HepG2 (cell line): Measurements from ENCODE around the gene EBF4. TPM values are rescaled to one million over a fixed set of nuclear protein-coding genes. Genes with fewer than 3 reads are reported as not detected.

Source experiments
- DNMT1 ChIP-seq: sonication (generic); formaldehyde crosslinking; IDR thresholded peaks from 2 replicates; pipeline ENCODE4 v1.5.1; 2020; ENCODE audit warnings: mild to moderate bottlenecking, missing genetic modification reagents
- GLI4 ChIP-seq: sonication (generic); formaldehyde crosslinking; IDR thresholded peaks from 2 replicates; pipeline ENCODE4 v1.5.1; 2020; ENCODE audit warnings: missing genetic modification reagents, mild to moderate bottlenecking, moderate library complexity, borderline replicate concordance
- HCFC1 ChIP-seq: fragments of 150-350 bp; IDR thresholded peaks from 2 replicates; pipeline ENCODE4 v1.6.1; 2014; ENCODE audit warnings: low read depth, low read length
- HOXA3 ChIP-seq: sonication (generic); formaldehyde crosslinking; IDR thresholded peaks from 2 replicates; pipeline ENCODE4 v1.5.0; 2020; ENCODE audit warnings: missing genetic modification reagents
- IKZF4 ChIP-seq: sonication (generic); formaldehyde crosslinking; IDR thresholded peaks from 2 replicates; pipeline ENCODE4 v1.5.1; 2020; ENCODE audit warnings: borderline replicate concordance, mild to moderate bottlenecking, low read depth, missing genetic modification reagents; ENCODE audit errors: not compliant biosample characterization
- KLF16 ChIP-seq, 2 experiments: sonication (generic) in 1 of 2; formaldehyde crosslinking in 1 of 2; IDR thresholded peaks; 2 replicates each; pipeline versions ENCODE4 v1.6.1 to v1.8.0; 2016 to 2023; ENCODE audit warnings: missing genetic modification reagents in 2 of 2, missing compliant biosample characterization in 1 of 2
- NONO ChIP-seq, 2 experiments: fragments of 450-650 bp in 1 of 2; sonication (generic) in 1 of 2; formaldehyde crosslinking in 1 of 2; IDR thresholded peaks in 1 of 2; conservative IDR thresholded peaks in 1 of 2; 2 replicates each; pipeline versions ENCODE4 v1.6.1 to v1.8.0; 2017 to 2022; ENCODE audit warnings: mild to moderate bottlenecking in 1 of 2, missing genetic modification reagents in 1 of 2, moderate library complexity in 1 of 2
- NR2F2 ChIP-seq: IDR thresholded peaks from 2 replicates; pipeline ENCODE4 v1.6.1; 2012; ENCODE audit warnings: low read depth, inconsistent platforms, borderline replicate concordance
- POLR2G ChIP-seq: fragments of 200-400 bp; formaldehyde crosslinking; IDR thresholded peaks from 2 replicates; pipeline ENCODE4 v1.6.1; 2018; ENCODE audit warnings: mild to moderate bottlenecking, low read depth, low read length, moderate library complexity
- ZMYM3 ChIP-seq: sonication (generic); formaldehyde crosslinking; IDR thresholded peaks from 2 replicates; pipeline ENCODE4 v1.5.1; 2020; ENCODE audit warnings: mild to moderate bottlenecking, missing genetic modification reagents
- ZNF264 ChIP-seq: sonication (generic); formaldehyde crosslinking; IDR thresholded peaks from 2 replicates; pipeline ENCODE4 v1.4.0; 2020; ENCODE audit warnings: missing genetic modification reagents
- ZNF839 ChIP-seq: sonication (generic); formaldehyde crosslinking; IDR thresholded peaks from 2 replicates; pipeline ENCODE4 v1.4.0; 2020; ENCODE audit warnings: missing genetic modification reagents, mild to moderate bottlenecking, borderline replicate concordance
- polyA plus RNA-seq, 8 experiments: library from polyadenylated mRNA; depleted of rRNA in 3 of 8; stranded (reverse) in 7 of 8; unstranded in 1 of 8; fragments of >200 nt; fragmentation: Illumina TruSeq in 4 of 8; extraction: Trizol in 4 of 8; gene quantifications; 2 replicates each; pipeline versions ENCODE4 v1.2.1 to v1.2.3, GENCODE V29; 2011 to 2016; ENCODE audit warnings: low read depth in 4 of 8, missing spikeins in 1 of 8, mixed read lengths in 1 of 8; ENCODE audit not compliant: insufficient read depth in 1 of 8
- total RNA-seq, 5 experiments: library from RNA; depleted of rRNA; stranded (reverse); fragments of >200 nt; fragmentation: Illumina TruSeq; extraction: Trizol; gene quantifications; 2 replicates each; pipeline ENCODE4 v1.2.3, GENCODE V29; 2016; ENCODE audit warnings: low read depth in 1 of 5
- TF ChIP-seq, protein P1 (sequence below): sonication (generic); formaldehyde crosslinking; IDR thresholded peaks from 2 replicates; pipeline ENCODE4 v1.5.1; 2020; ENCODE audit warnings: missing genetic modification reagents, mild to moderate bottlenecking, borderline replicate concordance
- TF ChIP-seq, protein P2 (sequence below): sonication (generic); formaldehyde crosslinking; IDR thresholded peaks from 2 replicates; pipeline ENCODE4 v1.4.0; 2020; ENCODE audit warnings: missing genetic modification reagents, borderline replicate concordance
- TF ChIP-seq, protein P3 (sequence below): sonication (generic); formaldehyde crosslinking; IDR thresholded peaks from 2 replicates; pipeline ENCODE4 v1.4.0; 2020; ENCODE audit warnings: missing genetic modification reagents, borderline replicate concordance

EBF4 gene
- total and polyA plus RNA-seq, 2 of the 13 experiments (the other 11 are each of a cell fraction or from before 2014, with no cell fraction given), result 0.84 to 2.2 TPM

DNA sequence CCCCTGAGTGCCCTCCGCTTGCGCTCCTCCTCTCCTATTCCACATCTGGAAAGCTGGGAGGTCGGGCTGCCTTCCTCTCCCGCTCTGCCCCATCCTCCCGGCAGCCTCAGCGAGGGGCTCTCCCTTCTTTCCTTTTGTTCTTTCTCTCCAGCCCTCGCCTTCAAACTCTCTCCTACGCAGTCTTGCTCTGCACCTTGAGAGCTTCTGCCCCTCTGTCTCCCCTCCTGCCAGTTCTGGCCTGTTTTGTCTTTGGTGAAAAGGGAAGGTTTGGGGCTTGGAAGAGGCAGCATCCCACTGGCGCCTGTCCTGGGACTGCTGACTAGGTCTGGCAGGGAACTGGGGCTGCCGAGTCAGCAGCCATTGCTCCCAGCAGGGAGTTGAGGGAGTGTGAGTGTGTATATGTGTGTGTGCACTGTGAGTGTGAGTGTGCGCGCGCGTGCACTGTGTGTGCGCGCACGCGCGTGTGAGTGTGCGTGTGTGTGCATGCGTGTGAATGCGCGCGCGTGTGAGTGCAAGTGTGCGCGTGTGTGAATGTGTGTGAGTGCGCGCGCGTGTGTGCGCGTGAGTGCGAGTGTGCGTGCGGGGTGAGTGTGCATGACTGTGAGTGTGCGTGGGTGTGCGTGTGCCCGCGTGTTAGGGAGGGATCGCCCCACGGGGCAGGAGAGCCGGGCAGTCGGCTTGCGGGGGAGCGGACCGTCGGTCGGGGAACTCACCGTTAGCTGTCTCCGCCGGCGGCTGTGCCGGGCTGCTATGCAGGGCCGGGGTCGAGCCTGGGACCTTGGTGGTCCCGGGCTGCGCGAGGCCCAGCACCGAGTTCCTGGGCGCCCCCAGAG, 107.3 kb downstream of the EBF4 start (continued):
- TF ChIP-seq HCFC1 (no peak), KLF16 (CRISPR knock-in tag; IDR thresholded peaks at IDR 0.05) (no peak), NONO (IDR thresholded peaks at IDR 0.05) (no peak), NONO (CRISPR knock-in tag; conservative IDR thresholded peaks at IDR 0.05) (0 out of 2 replicates have a peak, but pooled peaks have one; percentile 24), ZNF264 (CRISPR knock-in tag) (no peak), POLR2G (no peak), ZNF839 (CRISPR knock-in tag) (0 out of 2 replicates have a peak, but pooled peaks have one; percentile 1), HOXA3 (no peak), NR2F2 (no peak), GLI4 (no peak), IKZF4 (CRISPR knock-in tag) (no peak), DNMT1 (CRISPR knock-in tag) (peak; percentile 75; the same call in 1 of the 2 replicates), ZMYM3 (CRISPR knock-in tag) (no peak)
- TF ChIP-seq, protein P1, sequence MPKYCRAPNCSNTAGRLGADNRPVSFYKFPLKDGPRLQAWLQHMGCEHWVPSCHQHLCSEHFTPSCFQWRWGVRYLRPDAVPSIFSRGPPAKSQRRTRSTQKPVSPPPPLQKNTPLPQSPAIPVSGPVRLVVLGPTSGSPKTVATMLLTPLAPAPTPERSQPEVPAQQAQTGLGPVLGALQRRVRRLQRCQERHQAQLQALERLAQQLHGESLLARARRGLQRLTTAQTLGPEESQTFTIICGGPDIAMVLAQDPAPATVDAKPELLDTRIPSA (CRISPR knock-in tag), result no peak
- TF ChIP-seq, protein P2, sequence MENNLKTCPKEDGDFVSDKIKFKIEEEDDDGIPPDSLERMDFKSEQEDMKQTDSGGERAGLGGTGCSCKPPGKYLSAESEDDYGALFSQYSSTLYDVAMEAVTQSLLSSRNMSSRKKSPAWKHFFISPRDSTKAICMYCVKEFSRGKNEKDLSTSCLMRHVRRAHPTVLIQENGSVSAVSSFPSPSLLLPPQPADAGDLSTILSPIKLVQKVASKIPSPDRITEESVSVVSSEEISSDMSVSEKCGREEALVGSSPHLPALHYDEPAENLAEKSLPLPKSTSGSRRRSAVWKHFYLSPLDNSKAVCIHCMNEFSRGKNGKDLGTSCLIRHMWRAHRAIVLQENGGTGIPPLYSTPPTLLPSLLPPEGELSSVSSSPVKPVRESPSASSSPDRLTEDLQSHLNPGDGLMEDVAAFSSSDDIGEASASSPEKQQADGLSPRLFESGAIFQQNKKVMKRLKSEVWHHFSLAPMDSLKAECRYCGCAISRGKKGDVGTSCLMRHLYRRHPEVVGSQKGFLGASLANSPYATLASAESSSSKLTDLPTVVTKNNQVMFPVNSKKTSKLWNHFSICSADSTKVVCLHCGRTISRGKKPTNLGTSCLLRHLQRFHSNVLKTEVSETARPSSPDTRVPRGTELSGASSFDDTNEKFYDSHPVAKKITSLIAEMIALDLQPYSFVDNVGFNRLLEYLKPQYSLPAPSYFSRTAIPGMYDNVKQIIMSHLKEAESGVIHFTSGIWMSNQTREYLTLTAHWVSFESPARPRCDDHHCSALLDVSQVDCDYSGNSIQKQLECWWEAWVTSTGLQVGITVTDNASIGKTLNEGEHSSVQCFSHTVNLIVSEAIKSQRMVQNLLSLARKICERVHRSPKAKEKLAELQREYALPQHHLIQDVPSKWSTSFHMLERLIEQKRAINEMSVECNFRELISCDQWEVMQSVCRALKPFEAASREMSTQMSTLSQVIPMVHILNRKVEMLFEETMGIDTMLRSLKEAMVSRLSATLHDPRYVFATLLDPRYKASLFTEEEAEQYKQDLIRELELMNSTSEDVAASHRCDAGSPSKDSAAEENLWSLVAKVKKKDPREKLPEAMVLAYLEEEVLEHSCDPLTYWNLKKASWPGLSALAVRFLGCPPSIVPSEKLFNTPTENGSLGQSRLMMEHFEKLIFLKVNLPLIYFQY (CRISPR knock-in tag), result no peak
- TF ChIP-seq, protein P3, sequence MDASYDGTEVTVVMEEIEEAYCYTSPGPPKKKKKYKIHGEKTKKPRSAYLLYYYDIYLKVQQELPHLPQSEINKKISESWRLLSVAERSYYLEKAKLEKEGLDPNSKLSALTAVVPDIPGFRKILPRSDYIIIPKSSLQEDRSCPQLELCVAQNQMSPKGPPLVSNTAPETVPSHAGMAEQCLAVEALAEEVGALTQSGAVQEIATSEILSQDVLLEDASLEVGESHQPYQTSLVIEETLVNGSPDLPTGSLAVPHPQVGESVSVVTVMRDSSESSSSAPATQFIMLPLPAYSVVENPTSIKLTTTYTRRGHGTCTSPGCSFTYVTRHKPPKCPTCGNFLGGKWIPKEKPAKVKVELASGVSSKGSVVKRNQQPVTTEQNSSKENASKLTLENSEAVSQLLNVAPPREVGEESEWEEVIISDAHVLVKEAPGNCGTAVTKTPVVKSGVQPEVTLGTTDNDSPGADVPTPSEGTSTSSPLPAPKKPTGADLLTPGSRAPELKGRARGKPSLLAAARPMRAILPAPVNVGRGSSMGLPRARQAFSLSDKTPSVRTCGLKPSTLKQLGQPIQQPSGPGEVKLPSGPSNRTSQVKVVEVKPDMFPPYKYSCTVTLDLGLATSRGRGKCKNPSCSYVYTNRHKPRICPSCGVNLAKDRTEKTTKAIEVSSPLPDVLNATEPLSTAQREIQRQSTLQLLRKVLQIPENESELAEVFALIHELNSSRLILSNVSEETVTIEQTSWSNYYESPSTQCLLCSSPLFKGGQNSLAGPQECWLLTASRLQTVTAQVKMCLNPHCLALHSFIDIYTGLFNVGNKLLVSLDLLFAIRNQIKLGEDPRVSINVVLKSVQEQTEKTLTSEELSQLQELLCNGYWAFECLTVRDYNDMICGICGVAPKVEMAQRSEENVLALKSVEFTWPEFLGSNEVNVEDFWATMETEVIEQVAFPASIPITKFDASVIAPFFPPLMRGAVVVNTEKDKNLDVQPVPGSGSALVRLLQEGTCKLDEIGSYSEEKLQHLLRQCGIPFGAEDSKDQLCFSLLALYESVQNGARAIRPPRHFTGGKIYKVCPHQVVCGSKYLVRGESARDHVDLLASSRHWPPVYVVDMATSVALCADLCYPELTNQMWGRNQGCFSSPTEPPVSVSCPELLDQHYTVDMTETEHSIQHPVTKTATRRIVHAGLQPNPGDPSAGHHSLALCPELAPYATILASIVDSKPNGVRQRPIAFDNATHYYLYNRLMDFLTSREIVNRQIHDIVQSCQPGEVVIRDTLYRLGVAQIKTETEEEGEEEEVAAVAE, result no peak
